ENCODE data around the gene SASH3. TPM values are rescaled to one million over a fixed set of nuclear protein-coding genes. Genes with fewer than 3 reads are reported as not detected.
A peak's percentile ranks its signal among the peaks of the same experiment; 100 is the strongest.

Gene SASH3
- total RNA-seq, 1 donor from 2014 or later, result 74.9 TPM

DNA sequence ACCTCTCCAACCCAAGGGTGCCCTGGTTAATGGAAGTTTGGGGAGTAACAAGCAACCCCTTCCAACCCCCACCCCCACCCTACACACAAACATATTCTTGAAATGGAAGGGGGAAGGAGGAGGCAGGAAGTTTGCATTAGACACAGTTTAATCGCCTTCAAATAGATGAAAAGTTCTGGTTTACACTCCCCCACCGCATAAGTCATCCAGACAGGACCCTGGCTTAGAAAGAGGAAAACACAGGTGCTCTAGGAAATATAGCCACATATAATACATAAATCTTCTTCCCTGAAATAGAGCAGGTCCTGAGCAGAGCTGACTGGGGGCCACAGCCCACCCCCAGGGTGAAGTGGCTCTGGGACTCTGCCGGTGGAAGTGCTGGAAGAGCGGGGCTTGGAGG is 25.1 kb downstream of the SASH3 start:
- ATAC-seq (no peak), DNase-seq (no peak)
- H3K9me3 ChIP-seq, result no peaks in the 10 kb centered on the region
- H3K27me3 ChIP-seq (ENCODE audit: low read depth), result no peaks in the 10 kb centered on the region
- H3K36me3 ChIP-seq, result peaks cover 12% of the 10 kb centered on the region
- TF ChIP-seq, protein P1, sequence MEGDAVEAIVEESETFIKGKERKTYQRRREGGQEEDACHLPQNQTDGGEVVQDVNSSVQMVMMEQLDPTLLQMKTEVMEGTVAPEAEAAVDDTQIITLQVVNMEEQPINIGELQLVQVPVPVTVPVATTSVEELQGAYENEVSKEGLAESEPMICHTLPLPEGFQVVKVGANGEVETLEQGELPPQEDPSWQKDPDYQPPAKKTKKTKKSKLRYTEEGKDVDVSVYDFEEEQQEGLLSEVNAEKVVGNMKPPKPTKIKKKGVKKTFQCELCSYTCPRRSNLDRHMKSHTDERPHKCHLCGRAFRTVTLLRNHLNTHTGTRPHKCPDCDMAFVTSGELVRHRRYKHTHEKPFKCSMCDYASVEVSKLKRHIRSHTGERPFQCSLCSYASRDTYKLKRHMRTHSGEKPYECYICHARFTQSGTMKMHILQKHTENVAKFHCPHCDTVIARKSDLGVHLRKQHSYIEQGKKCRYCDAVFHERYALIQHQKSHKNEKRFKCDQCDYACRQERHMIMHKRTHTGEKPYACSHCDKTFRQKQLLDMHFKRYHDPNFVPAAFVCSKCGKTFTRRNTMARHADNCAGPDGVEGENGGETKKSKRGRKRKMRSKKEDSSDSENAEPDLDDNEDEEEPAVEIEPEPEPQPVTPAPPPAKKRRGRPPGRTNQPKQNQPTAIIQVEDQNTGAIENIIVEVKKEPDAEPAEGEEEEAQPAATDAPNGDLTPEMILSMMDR (IDR thresholded peaks at IDR 0.05), result no peak
- intact Hi-C loops (cut with DNase I), result no loop called here
- H3K4me1 ChIP-seq, result no peaks in the 10 kb centered on the region
- H3K4me3 ChIP-seq, result no peak overlapping the region
- no peak overlapping the region for H3K27ac ChIP-seq

DNA sequence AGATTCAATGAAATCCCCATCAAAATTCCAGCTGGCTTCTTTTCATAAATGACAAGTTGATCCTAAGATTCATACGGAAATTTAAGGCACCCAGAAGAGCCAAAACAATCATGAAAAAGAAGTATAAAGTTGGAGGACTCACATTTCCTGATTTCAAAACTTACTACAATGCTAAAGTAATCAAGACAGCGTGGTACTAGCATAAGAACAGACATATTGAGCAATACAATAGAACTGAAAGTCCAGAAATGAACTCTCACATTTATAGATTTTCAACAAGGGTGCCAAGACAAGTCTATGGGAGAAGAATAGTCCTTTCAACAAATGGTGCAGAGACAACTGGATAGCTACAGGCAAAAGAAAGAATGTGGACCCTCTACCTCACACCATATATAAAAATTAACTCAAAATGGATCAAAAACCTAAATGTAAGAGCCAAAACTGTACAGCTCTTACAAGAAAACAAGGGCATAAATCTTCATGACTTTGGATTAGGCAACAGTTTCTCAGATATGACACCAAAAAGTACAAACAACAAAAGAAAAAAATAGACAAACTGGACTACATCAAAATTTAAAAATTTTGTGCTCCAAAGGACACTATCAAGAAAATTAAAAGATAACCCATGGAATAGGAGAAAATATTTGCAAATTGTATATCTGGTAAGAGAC is 28.5 kb downstream of the SASH3 start:
- peak; percentile 35 to 63 for ATAC-seq
- Histone ChIP-seq H3K27ac (peak overlapping the region; percentile 41), H3K36me3 (peaks cover 33% of the 10 kb centered on the region), H3K27me3 (ENCODE audit: low read depth) (no peaks in the 10 kb centered on the region), H3K4me1 (no peaks in the 10 kb centered on the region), H3K9me3 (no peaks in the 10 kb centered on the region), H3K4me3 (no peak overlapping the region)
- no peak for DNase-seq
- TF ChIP-seq, protein P1 (IDR thresholded peaks at IDR 0.05), result no peak
- intact Hi-C loops (cut with DNase I), result no loop called here

GRCh38 chrX:129808829-129809796 is 29.4 kb downstream of the SASH3 start:
- Histone ChIP-seq H3K4me3 (no peak overlapping the region), H3K9me3 (no peaks in the 10 kb centered on the region), H3K36me3 (peaks cover 33% of the 10 kb centered on the region), H3K27me3 (ENCODE audit: low read depth) (no peaks in the 10 kb centered on the region), H3K4me1 (no peaks in the 10 kb centered on the region), H3K27ac (peak overlapping the region; percentile 41)
- ATAC-seq (peak; percentile 38 to 51), DNase-seq (no peak)
- intact Hi-C loops (cut with DNase I), result no loop called here
- TF ChIP-seq, protein P1 (IDR thresholded peaks at IDR 0.05), result no peak

DNA sequence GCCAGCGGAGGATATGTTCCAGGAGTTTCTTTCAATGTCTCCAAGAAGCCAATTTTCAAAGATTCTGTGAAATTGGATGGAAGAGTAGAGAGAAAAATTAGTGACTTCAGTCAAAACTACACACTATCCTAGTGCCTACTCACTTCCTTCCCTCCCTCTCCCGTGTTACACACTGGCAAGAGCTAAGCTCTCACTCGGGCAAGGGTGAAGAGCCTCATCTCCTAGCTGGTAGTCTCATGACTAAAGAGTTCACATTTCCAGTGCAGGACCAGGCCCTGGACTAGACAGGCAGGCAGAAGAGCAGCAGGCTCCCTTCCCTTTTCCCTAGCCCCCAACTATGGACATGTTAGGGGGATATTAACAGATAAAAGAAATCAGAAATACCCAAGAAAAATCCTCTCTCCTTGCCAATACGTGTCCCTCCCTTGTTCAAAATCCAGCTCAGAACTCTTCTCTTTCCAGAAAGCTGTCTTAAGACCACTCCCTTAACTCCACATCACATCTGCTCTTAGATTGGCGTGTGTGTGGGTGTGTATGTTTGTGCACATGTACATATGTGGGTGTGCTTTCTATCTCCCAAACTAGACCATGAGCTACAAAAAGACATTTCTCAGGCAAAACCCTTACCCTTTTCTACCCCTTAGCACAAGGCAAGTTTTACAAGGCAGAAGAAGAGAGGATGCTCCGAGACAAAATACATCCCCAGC is 34.1 kb downstream of the SASH3 start:
- no peak for DNase-seq
- Histone ChIP-seq H3K4me3 (no peak overlapping the region), H3K4me1 (no peaks in the 10 kb centered on the region), H3K9me3 (no peaks in the 10 kb centered on the region), H3K36me3 (peaks cover 22% of the 10 kb centered on the region), H3K27me3 (ENCODE audit: low read depth) (no peaks in the 10 kb centered on the region), H3K27ac (no peak overlapping the region)
- intact Hi-C loops (cut with DNase I), result no loop called here
- peak in 1 of 2 donors; percentile 25 for ATAC-seq
- TF ChIP-seq, protein P1 (IDR thresholded peaks at IDR 0.05), result no peak

DNA sequence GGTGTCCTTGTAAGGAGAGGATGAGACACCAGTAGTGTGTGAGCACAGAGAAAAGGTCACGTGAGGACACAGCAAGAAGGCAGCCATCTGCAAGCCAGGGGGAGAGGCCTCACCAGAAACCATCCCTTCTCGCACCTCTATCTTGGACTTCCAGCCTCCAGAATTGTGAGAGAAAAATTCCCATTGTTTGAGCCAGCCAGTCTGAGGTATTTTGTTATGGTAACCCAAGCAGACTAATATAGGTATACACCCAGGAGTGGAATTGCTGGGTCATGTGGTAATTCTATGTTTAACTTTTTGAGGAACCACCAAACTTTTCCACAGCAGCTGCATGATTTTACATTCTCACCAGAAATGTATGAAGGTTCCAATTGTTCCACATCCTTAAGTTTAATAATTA is 38.4 kb downstream of the SASH3 start:
- Histone ChIP-seq H3K4me3 (no peak overlapping the region), H3K27ac (no peak overlapping the region), H3K36me3 (peaks cover under 1% of the 10 kb centered on the region), H3K9me3 (no peaks in the 10 kb centered on the region), H3K27me3 (ENCODE audit: low read depth) (no peaks in the 10 kb centered on the region), H3K4me1 (no peaks in the 10 kb centered on the region)
- ATAC-seq, result no peak
- intact Hi-C loops (cut with DNase I), result no loop called here
- TF ChIP-seq, protein P1 (IDR thresholded peaks at IDR 0.05), result no peak
- no peak for DNase-seq
